GM12872 (cell line): Measurements from ENCODE around the gene PANX2.

Experiments used
- CTCF ChIP-seq: IDR thresholded peaks from 3 replicates; pipeline ENCODE4 v1.5.1; 2011; ENCODE audit warnings: low read depth, mild to moderate bottlenecking, low read length, moderate library complexity; ENCODE audit not compliant: insufficient read depth

The PANX2 gene

GRCh38 chr22:50143096-50143495 is 27.4 kb upstream of the PANX2 start:
- no peak for TF ChIP-seq CTCF

- TF ChIP-seq CTCF = no peak
Measured at GRCh38 chr22:50144005-50144614, 26.4 kb upstream of the PANX2 start.

- no peak for TF ChIP-seq CTCF
Measured at GRCh38 chr22:50145721-50146438, 24.7 kb upstream of the PANX2 start.

GRCh38 chr22:50146439-50147238 is 23.9 kb upstream of the PANX2 start:
- TF ChIP-seq CTCF = peak; percentile 87

GRCh38 chr22:50148166-50148500 is 22.4 kb upstream of the PANX2 start:
- TF ChIP-seq CTCF = no peak

GRCh38 chr22:50148991-50149721 is 21.4 kb upstream of the PANX2 start:
- TF ChIP-seq CTCF = peak; percentile 99
